Measurements from ENCODE around the gene FANCL.

GRCh38 chr2:58127111-58127510, 114.0 kb downstream of the FANCL start:
- no peak for TF ChIP-seq POLR2A (IDR thresholded peaks at IDR 0.05)
- no peak for TF ChIP-seq CTCF (IDR thresholded peaks at IDR 0.05)
- TF ChIP-seq POLR2AphosphoS5 (IDR thresholded peaks at IDR 0.05): no peak
